Endothelial cell of hepatic sinusoid (primary cell): Measurements from ENCODE around the gene BATF.

Experiments used
- in situ Hi-C: cut with HindIII; loops from 2 replicates; pipeline ENCODE4 v1.10.0; 2017; ENCODE audit warnings: low sequenced_read_pairs

Gene BATF

GRCh38 chr14:75497701-75498100 lies 24.6 kb upstream of the BATF start:
- in situ Hi-C loops = loop anchor here (10.0 kb wide), 2 partner anchors 193 to 373 kb away; partner anchors contain the start of gene NEK9

DNA sequence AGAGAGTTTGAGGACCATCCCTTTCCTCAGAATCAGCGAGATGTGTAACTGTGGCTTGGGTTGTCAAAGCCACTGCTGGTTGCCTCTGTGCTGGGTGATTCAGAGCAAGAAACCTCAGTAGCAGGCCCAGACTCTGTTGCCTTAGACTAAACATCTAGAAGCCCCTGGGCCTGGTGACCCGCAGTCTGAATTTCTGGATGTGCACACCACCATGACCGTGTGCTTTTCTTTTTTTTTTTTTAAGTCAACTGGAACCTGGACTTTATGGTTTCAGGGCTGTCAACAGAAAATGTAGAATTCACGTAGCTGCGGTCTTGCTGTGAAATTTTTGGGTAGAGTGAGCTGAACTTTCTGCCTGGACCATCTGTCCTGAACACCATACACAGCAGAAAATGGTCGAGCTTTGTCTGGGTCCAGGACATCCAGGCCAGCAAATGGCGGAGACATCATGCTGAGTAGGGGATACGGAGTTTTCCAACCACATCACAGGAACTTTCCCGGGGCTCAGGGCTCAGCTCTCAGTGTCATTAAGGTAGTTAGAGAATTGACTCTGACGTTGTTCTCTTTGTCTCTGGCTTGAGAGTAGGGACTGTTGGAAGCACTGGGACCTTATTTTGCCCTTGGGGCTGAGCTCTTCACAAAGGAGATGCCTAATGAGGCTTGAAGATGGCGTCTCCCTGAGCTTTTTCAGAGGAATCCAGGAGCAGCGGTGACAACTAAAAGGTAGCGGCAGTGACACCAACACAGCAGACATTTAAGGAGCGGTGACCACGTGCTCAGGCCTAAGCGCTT lies 23.0 kb upstream of the BATF start:
- in situ Hi-C loops = loop anchor here (10.0 kb wide), 2 partner anchors 194 to 374 kb away; partner anchors contain the start of gene NEK9

GRCh38 chr14:75501080-75501479 lies 21.2 kb upstream of the BATF start:
- in situ Hi-C loops = no loop called here

- in situ Hi-C loops = no loop called here
Measured at GRCh38 chr14:75504411-75504810, 17.9 kb upstream of the BATF start.

DNA sequence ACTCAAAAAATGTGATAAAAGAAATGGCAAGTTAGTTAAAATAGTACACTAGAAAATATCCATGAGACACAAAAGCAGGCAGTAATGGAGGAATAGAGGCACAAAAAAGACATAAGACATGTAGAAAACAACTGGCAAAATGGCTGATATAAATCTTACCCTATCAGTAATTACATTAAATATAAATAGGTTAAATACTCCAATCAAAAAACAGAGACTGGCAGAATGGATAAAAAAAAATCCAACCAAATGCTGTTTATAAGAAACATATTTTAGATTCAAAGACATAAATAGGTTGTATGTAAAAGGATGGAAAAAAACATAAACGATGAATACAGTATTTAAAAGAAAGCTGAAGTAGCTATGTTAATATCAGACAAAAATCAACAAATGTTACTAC lies 15.3 kb upstream of the BATF start:
- in situ Hi-C loops = no loop called here

DNA sequence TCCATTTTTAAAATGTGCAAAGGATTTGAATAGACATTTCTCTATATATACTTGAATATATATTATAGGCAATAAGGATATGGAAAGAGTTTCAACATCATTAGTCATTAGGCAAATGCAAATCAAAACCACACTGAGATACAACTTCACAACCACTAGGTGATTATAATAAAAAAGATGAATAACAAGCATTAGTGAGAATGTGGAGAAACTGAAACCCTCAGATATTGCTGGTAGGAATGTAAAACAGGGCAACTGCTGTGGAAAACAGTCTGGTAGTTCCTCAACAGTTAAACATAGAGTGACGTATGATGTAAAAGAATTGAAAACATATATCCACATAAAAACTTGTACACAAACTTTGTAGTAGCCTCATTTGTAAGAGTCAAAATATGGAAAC lies 11.7 kb upstream of the BATF start:
- in situ Hi-C loops = no loop called here

DNA sequence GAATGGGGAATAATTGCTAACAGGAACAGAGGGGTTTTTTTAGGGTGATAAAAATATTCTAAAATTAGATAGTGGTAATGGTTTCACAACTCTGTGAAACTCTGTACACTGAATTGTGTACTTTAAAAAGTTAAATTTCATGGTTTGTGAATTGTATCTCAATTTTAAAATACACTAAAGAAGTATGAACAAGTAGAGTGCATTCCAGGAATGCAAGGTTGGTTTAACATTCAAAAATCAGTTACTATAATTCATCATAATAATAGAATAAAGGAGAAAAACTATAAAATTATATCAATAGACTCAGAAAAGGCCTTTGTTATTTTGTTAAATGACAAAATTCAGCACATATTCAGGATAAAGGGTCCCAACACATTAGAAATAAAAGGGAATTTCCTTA lies 11.1 kb upstream of the BATF start:
- in situ Hi-C loops = no loop called here

GRCh38 chr14:75513911-75514672 lies 8.2 kb upstream of the BATF start:
- in situ Hi-C loops = no loop called here

DNA sequence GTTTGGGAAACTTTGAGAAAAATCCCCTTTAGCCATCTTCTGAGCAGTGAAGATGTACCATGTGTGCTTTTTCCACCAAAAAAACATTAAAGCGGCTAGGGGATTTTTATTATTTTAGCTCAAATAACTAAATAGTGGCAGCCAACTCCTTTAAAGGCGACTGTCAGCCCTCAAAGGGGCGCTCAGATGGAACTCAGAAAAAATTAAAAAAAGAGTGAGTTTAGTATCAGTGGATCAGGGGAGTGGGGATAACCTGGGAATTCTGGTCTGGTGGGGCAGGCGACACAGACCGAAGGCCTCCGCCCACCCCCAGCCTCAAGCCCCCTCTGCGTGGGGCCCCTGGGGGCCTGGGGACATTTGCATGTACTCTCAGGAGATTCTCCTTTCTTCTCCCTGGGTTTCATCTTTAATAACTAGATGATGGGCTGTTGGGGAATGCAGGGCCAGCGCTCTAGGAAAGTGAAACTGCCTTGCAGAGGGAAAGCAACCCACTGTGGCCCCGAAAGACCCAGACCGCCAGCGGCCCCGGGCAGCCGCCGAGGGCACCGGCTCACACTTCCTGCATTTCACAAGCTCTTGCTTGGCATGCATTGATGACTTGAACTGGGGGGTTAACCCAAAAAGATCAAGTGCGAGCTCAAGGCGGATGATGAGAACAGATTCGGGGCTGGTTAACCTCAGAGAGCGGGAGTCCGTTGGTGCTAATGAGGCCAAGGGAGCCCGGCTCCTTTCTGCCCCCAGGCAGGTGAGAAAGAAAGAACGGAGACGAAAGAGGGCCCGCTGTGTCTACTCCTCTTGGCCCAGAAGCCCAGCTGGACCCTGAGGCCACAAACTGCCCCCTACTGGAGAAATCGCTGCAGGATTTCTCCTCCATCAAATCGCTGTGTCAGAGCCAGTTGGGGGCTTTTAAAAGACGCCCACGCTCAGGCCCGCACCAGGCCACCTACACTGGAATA lies 7.3 kb upstream of the BATF start:
- in situ Hi-C loops = no loop called here

- in situ Hi-C loops = no loop called here
Measured at GRCh38 chr14:75515629-75515996, 6.7 kb upstream of the BATF start.

GRCh38 chr14:75518625-75519024 lies 3.6 kb upstream of the BATF start:
- in situ Hi-C loops = no loop called here

GRCh38 chr14:75519394-75519793 lies 2.9 kb upstream of the BATF start:
- in situ Hi-C loops = no loop called here

GRCh38 chr14:75519826-75520728 lies 2.2 kb upstream of the BATF start:
- in situ Hi-C loops = no loop called here

DNA sequence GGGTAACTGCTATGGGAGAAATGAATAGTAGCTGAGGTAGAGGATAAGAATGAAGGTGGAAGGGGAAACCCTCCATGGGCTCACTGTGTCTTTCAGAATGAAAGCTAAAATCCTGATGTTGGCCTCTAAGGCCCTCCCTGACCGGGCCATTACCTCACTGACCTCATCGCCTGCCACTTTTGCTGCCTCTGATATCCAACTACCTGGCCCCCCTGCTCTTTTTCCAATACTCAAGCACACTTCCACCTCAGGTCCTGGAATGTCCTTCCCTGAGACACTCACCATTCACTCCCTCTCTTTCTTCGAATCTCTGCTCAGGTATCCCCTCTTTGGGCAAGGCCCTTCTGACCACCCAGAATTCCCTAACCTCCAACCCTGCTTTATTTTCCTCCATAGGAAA lies 1.4 kb upstream of the BATF start:
- in situ Hi-C loops = no loop called here

- in situ Hi-C loops = no loop called here
Measured at GRCh38 chr14:75521415-75522199, 662 bp upstream of the BATF start.

DNA sequence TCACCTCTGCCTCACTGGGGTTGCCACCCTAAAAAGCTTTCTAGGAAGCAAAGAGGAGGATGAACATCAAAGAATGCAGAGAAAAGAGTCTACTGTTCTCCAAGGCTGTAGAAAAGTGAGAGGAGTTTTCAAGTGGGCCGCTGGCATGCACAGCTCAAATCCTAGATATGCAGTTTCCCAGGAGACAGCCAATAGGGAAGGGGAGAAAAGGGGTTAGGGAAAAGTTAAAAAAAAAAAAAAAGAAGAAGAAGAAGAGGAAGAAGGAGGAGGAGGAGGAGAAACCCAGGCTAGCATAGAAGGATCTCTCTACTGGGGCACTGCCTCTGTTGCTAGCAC lies 682 bp downstream of the BATF start:
- in situ Hi-C loops = no loop called here

- in situ Hi-C loops = no loop called here
Measured at GRCh38 chr14:75523771-75524171, 1.5 kb downstream of the BATF start.

DNA sequence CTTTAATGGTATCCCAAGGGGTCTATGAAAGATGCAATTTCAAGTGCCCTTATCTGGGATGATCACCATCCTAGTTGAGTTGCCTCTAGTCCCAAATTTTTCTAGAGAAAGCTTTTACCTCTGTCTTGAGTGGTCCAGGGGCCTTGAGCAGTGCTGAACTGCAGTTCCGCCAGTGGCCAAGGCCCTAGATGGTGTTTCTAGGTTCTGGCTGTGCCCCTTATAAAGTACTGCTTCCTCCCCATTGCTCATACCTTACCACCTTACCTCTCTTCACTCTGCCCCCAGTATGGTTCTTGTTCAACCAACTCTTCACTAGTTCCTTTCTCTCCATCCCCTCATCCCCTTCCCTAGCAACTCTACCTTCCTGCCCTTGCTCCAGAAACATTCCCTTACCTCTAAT lies 3.7 kb downstream of the BATF start:
- in situ Hi-C loops = no loop called here

DNA sequence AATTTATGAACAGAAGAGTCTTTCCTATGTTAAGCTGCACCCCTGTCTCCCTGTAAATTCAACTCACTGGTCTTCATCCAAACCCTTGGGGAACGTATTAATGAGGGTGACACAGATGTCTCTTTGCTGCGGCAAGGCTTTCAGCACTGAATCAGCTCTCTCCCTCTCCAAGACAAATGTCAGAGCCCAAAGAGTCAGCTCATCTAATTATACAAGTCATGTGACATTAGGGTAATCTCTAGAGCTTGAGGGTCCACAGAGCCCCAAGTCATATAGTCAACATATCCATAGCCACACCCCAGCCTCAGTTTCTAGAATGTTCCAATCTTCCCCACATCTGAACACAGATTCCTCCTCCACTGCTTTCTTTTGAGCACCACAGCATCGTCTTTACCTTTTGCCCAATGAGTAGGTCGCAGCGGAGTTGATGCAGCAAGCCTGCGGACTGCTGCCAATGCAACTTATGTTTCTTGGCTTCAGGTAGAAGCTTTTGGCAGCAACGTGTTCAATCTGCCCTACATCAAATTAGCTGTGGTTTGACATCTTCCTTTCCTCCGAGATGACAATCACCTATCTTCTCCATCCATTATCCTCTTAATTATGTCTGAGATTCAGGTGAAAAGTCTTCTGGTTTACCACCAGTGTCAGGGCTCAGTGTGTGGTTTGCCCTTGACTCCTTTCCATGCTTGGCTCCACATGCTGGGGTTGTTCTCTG lies 5.3 kb downstream of the BATF start:
- in situ Hi-C loops = no loop called here
